ENCODE results near the gene GPR68. TPM values are rescaled to one million over a fixed set of nuclear protein-coding genes. Genes with fewer than 3 reads are reported as not detected.
"Not testable (repeated sequence)": the region's sequence is repeated elsewhere in the genome, so short reads cannot be mapped to it uniquely, and the experiment has no call there.

GPR68 gene
- polyA plus RNA-seq, 3 donors: 0.15 to 1.1 (median 0.22) TPM

GRCh38 chr14:91238085-91238484, 6.4 kb downstream of the GPR68 start:
- WGBS, 3 donors: 65 to 86% (median 74%) methylated on average over 4 of the region's 4 CpGs
- no peak overlapping the region for H3K27ac ChIP-seq (ENCODE audit: low read depth, low read length)

GRCh38 chr14:91237219-91237618, 7.3 kb downstream of the GPR68 start:
- H3K27ac ChIP-seq (ENCODE audit: low read depth, low read length): no peak overlapping the region
- WGBS, 3 donors: 88 to 90% (median 89%) methylated on average over 7 of the region's 7 CpGs

- WGBS, 3 donors: 82 to 95% (median 93%) methylated on average over 7 of the region's 7 CpGs
- H3K27ac ChIP-seq (ENCODE audit: low read depth, low read length): no peak overlapping the region
Observed at GRCh38 chr14:91235841-91236240, 8.7 kb downstream of the GPR68 start.

- WGBS, 3 donors: 96 to 98% (median 97%) methylated on average over 16 of the region's 16 CpGs
- no peak overlapping the region for H3K27ac ChIP-seq (ENCODE audit: low read depth, low read length)
Observed at GRCh38 chr14:91234791-91235114, 9.8 kb downstream of the GPR68 start.

GRCh38 chr14:91233936-91234790, 10.3 kb downstream of the GPR68 start:
- WGBS, 3 donors: 87 to 96% (median 89%) methylated on average over 63 of the region's 63 CpGs
- no peak overlapping the region for H3K27ac ChIP-seq (ENCODE audit: low read depth, low read length)

GRCh38 chr14:91232603-91233002, 11.9 kb downstream of the GPR68 start:
- 64 to 82% (median 74%) methylated on average over 2 of the region's 2 CpGs for WGBS, 3 donors
- H3K27ac ChIP-seq (ENCODE audit: low read depth, low read length): no peak overlapping the region

- no peak overlapping the region for H3K27ac ChIP-seq (ENCODE audit: low read depth, low read length)
- WGBS, 3 donors: 75 to 95% (median 80%) methylated on average over 2 of the region's 2 CpGs
Observed at GRCh38 chr14:91232052-91232451, 12.5 kb downstream of the GPR68 start.

GRCh38 chr14:91231446-91231845, 13.1 kb downstream of the GPR68 start:
- 63 to 94% (median 74%) methylated on average over 3 of the region's 3 CpGs for WGBS, 3 donors

GRCh38 chr14:91230397-91231035, 14.0 kb downstream of the GPR68 start:
- H3K27ac ChIP-seq (ENCODE audit: low read depth, low read length): no peak overlapping the region
- 92% methylated on average over 4 of the region's 4 CpGs for WGBS, 3 donors

More at GRCh38 chr14:91231446-91231845, 13.1 kb downstream of the GPR68 start:
- no peak overlapping the region for H3K27ac ChIP-seq (ENCODE audit: low read depth, low read length)

- WGBS, 3 donors: 49 to 91% (median 50%) methylated on average over 6 of the region's 6 CpGs
- no peak overlapping the region for H3K27ac ChIP-seq (ENCODE audit: low read depth, low read length)
Observed at GRCh38 chr14:91229743-91230200, 14.7 kb downstream of the GPR68 start.

GRCh38 chr14:91229005-91229382, 15.5 kb downstream of the GPR68 start:
- no peak overlapping the region for H3K27ac ChIP-seq (ENCODE audit: low read depth, low read length)
- WGBS, 3 donors: 94 to 100% (median 94%) methylated on average over 1 of the region's 1 CpG

GRCh38 chr14:91228112-91229004, 16.1 kb downstream of the GPR68 start:
- no peak overlapping the region for H3K27ac ChIP-seq (ENCODE audit: low read depth, low read length)
- 84 to 94% (median 87%) methylated on average over 14 of the region's 14 CpGs for WGBS, 3 donors

GRCh38 chr14:91227183-91227628, 17.3 kb downstream of the GPR68 start:
- WGBS, 3 donors: 81 to 87% (median 86%) methylated on average over 7 of the region's 7 CpGs
- H3K27ac ChIP-seq (ENCODE audit: low read depth, low read length): no peak overlapping the region

GRCh38 chr14:91226360-91226759, 18.1 kb downstream of the GPR68 start:
- H3K27ac ChIP-seq (ENCODE audit: low read depth, low read length): not testable (repeated sequence)
- 72 to 90% (median 86%) methylated on average over 4 of the region's 4 CpGs for WGBS, 3 donors

GRCh38 chr14:91225025-91225424, 19.5 kb downstream of the GPR68 start:
- H3K27ac ChIP-seq (ENCODE audit: low read depth, low read length): no peak overlapping the region
- WGBS, 3 donors: 89 to 96% (median 94%) methylated on average over 7 of the region's 7 CpGs

- no peak overlapping the region for H3K27ac ChIP-seq (ENCODE audit: low read depth, low read length)
- 89 to 94% (median 93%) methylated on average over 1 of the region's 1 CpG for WGBS, 3 donors
Observed at GRCh38 chr14:91223028-91223783, 21.3 kb downstream of the GPR68 start.

GRCh38 chr14:91221270-91221669, 23.2 kb downstream of the GPR68 start:
- no peak overlapping the region for H3K27ac ChIP-seq (ENCODE audit: low read depth, low read length)
- 98 to 100% (median 100%) methylated on average over 1 of the region's 1 CpG for WGBS, 3 donors

- 84 to 90% (median 87%) methylated on average over 9 of the region's 9 CpGs for WGBS, 3 donors
- H3K27ac ChIP-seq (ENCODE audit: low read depth, low read length): no peak overlapping the region
Observed at GRCh38 chr14:91220581-91221000, 23.9 kb downstream of the GPR68 start.

Data from adipose tissue (tissue), 3 donors.